Measurements from ENCODE around the gene TBC1D23. TPM values are rescaled to one million over a fixed set of nuclear protein-coding genes. Genes with fewer than 3 reads are reported as not detected.
"Not testable (repeated sequence)": the region's sequence is repeated elsewhere in the genome, so short reads cannot be mapped to it uniquely, and the experiment has no call there.

Gene TBC1D23
- total RNA-seq, 4 donors from 2014 or later, result 15.5 to 42.5 (median 34.5) TPM

- H3K4me1 ChIP-seq, result peaks cover 9 to 44% (median 13%) of the 10 kb centered on the region in 4 donors
- in situ Hi-C loops (cut with MboI; ENCODE audit: low pct_ligation_motif_present in 1 of 4, low pct_unique_long_range_greater_than_20kb in 1 of 4, low sequenced_read_pairs in 3 of 4) (loop anchor here in 1 of 4 donors (25.0 kb wide), 1 partner anchor 207 kb away; no protein-coding TSS in a partner anchor), intact Hi-C loops (cut with DNase I; ENCODE audit: low total_unique reads) (no loop called here)
- H3K9me3 ChIP-seq, result no peaks in the 10 kb centered on the region
- no peaks in the 10 kb centered on the region for H3K36me3 ChIP-seq
- H3K4me3 ChIP-seq, result no peak overlapping the region
- no peak overlapping the region for H3K27ac ChIP-seq
- no peaks in the 10 kb centered on the region for H3K27me3 ChIP-seq
- WGBS, 2 donors (ENCODE audit: low coverage in 1 of 2), result 40% methylated on average over 2 of the region's 2 CpGs
- no peak for TF ChIP-seq POLR2AphosphoS5 (IDR thresholded peaks at IDR 0.05)
- no peak for TF ChIP-seq CTCF (IDR thresholded peaks at IDR 0.05)
- TF ChIP-seq EP300 (IDR thresholded peaks at IDR 0.05; ENCODE audit: low read depth), result no peak
- TF ChIP-seq POLR2A (IDR thresholded peaks at IDR 0.05), result no peak
- DNase-seq, result no peak
These were observed 8.2 kb downstream of the TBC1D23 start for GRCh38 chr3:100269001-100269400.

- 56 to 87% methylated on average over 2 of the region's 2 CpGs for WGBS, 2 donors (ENCODE audit: low coverage in 1 of 2)
These were observed 8.8 kb downstream of the TBC1D23 start for GRCh38 chr3:100269410-100270214.

GRCh38 chr3:100270215-100270583 is 9.4 kb downstream of the TBC1D23 start:
- H3K9me3 ChIP-seq, result no peaks in the 10 kb centered on the region
- in situ Hi-C loops (cut with MboI; ENCODE audit: low pct_ligation_motif_present in 1 of 4, low pct_unique_long_range_greater_than_20kb in 1 of 4, low sequenced_read_pairs in 3 of 4), result loop anchor here in 1 of 4 donors (25.0 kb wide), 1 partner anchor 208 kb away; no protein-coding TSS in a partner anchor
- no peak overlapping the region for H3K4me3 ChIP-seq
- intact Hi-C loops (cut with DNase I; ENCODE audit: low total_unique reads), result no loop called here
- DNase-seq, result no peak
- H3K27me3 ChIP-seq, result no peaks in the 10 kb centered on the region
- WGBS, 2 donors (ENCODE audit: low coverage in 1 of 2), result 81 to 83% methylated on average over 2 of the region's 2 CpGs
- H3K4me1 ChIP-seq, result peaks cover 6 to 32% (median 9%) of the 10 kb centered on the region in 4 donors
- H3K27ac ChIP-seq, result no peak overlapping the region
- TF ChIP-seq POLR2A (IDR thresholded peaks at IDR 0.05), result no peak
- TF ChIP-seq POLR2AphosphoS5 (IDR thresholded peaks at IDR 0.05), result no peak
- TF ChIP-seq CTCF (IDR thresholded peaks at IDR 0.05), result no peak
- no peak for TF ChIP-seq EP300 (IDR thresholded peaks at IDR 0.05; ENCODE audit: low read depth)
- no peaks in the 10 kb centered on the region for H3K36me3 ChIP-seq

More at GRCh38 chr3:100269410-100270214, 8.8 kb downstream of the TBC1D23 start:
- DNase-seq, result no peak
- TF ChIP-seq POLR2A (IDR thresholded peaks at IDR 0.05), result no peak
- no peak for TF ChIP-seq EP300 (IDR thresholded peaks at IDR 0.05; ENCODE audit: low read depth)
- no peak for TF ChIP-seq CTCF (IDR thresholded peaks at IDR 0.05)
- TF ChIP-seq POLR2AphosphoS5 (IDR thresholded peaks at IDR 0.05), result no peak
- no peak overlapping the region for H3K27ac ChIP-seq
- in situ Hi-C loops (cut with MboI; ENCODE audit: low pct_ligation_motif_present in 1 of 4, low pct_unique_long_range_greater_than_20kb in 1 of 4, low sequenced_read_pairs in 3 of 4), result loop anchor here in 1 of 4 donors (25.0 kb wide), 1 partner anchor 207 kb away; no protein-coding TSS in a partner anchor
- H3K9me3 ChIP-seq, result no peaks in the 10 kb centered on the region
- intact Hi-C loops (cut with DNase I; ENCODE audit: low total_unique reads), result no loop called here
- no peaks in the 10 kb centered on the region for H3K27me3 ChIP-seq
- peaks cover 6 to 38% (median 9%) of the 10 kb centered on the region in 4 donors for H3K4me1 ChIP-seq
- no peak overlapping the region for H3K4me3 ChIP-seq
- H3K36me3 ChIP-seq, result no peaks in the 10 kb centered on the region

- no peak for DNase-seq
- in situ Hi-C loops (cut with MboI; ENCODE audit: low pct_ligation_motif_present in 1 of 4, low pct_unique_long_range_greater_than_20kb in 1 of 4, low sequenced_read_pairs in 3 of 4), result loop anchor here in 1 of 4 donors (25.0 kb wide), 1 partner anchor 209 kb away; no protein-coding TSS in a partner anchor
- Histone ChIP-seq H3K27me3 (no peaks in the 10 kb centered on the region), H3K4me3 (no peak overlapping the region), H3K4me1 (peaks cover 6 to 23% (median 9%) of the 10 kb centered on the region in 4 donors), H3K9me3 (no peaks in the 10 kb centered on the region), H3K36me3 (no peaks in the 10 kb centered on the region), H3K27ac (no peak overlapping the region)
- TF ChIP-seq EP300 (IDR thresholded peaks at IDR 0.05; ENCODE audit: low read depth) (no peak), POLR2AphosphoS5 (IDR thresholded peaks at IDR 0.05) (no peak), POLR2A (IDR thresholded peaks at IDR 0.05) (no peak), CTCF (IDR thresholded peaks at IDR 0.05) (no peak)
- WGBS, 2 donors (ENCODE audit: low coverage in 1 of 2), result 90 to 100% methylated on average over 1 of the region's 1 CpG
- intact Hi-C loops (cut with DNase I; ENCODE audit: low total_unique reads), result no loop called here
These were observed 10.7 kb downstream of the TBC1D23 start for GRCh38 chr3:100271522-100271921.

- in situ Hi-C loops (cut with MboI; ENCODE audit: low pct_ligation_motif_present in 1 of 4, low pct_unique_long_range_greater_than_20kb in 1 of 4, low sequenced_read_pairs in 3 of 4), result loop anchor here in 1 of 4 donors (25.0 kb wide), 1 partner anchor 211 kb away; no protein-coding TSS in a partner anchor
- DNase-seq; H3K36me3 ChIP-seq; H3K27me3 ChIP-seq; intact Hi-C loops (cut with DNase I; ENCODE audit: low total_unique reads); H3K27ac ChIP-seq; H3K4me3 ChIP-seq; H3K9me3 ChIP-seq: not testable (repeated sequence)
- H3K4me1 ChIP-seq, result peaks cover 6 to 28% (median 9%) of the 10 kb centered on the region in 4 donors
- 85 to 90% methylated on average over 7 to 13 of the region's 13 CpGs for WGBS, 2 donors (ENCODE audit: low coverage in 1 of 2)
These were observed 12.2 kb downstream of the TBC1D23 start for GRCh38 chr3:100272797-100273611.

All from transverse colon (tissue), 4 donors.